GM18520 (cell line): Measurements from ENCODE around the gene UBE2H.
"Not testable (repeated sequence)": the region's sequence is repeated elsewhere in the genome, so short reads cannot be mapped to it uniquely, and the experiment has no call there.

Experiments
- ATAC-seq: cut with Tn5 transposase; IDR thresholded peaks from one replicate; pipeline ENCODE4 v1.9.1; 2021; ENCODE audit not compliant: unreplicated experiment

The UBE2H gene

DNA sequence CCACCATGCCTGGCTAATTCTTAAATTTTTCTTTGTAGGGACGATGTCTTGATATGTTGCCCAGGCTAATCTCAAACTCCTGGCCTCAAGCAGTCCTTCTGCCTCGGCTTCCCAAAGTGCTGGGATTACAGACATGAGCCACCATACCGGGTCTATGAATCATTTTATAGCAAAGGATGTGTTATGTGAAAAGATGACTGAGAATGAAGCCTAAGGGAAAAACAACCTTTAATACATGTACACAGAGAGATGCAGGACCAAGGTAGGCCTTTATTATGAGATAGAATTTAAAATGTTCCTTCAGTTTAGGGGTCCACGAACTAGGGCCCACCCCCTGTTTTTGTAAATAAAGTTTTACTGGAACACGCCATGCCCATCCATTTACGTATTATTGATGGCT lies 41.0 kb downstream of the UBE2H start:
- no peak for ATAC-seq

DNA sequence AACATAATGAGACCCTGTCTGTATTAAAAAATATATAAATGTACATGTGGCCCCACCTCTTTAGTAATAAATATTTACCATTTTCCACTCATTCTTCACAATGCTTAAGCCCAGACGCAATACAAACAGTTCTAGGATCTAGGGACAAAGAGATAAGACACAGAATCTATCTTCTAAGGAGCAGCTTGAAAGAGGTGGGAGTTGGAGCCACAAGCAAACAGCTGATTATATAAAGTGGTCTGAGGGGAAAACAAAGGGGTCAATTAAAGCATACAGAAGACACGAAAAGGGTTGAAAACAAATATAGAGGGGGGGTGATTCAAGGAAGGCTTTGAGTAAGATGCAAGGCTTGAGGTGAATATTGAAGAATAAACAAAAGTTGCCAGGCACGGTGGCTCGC lies 43.1 kb downstream of the UBE2H start:
- ATAC-seq: no peak

DNA sequence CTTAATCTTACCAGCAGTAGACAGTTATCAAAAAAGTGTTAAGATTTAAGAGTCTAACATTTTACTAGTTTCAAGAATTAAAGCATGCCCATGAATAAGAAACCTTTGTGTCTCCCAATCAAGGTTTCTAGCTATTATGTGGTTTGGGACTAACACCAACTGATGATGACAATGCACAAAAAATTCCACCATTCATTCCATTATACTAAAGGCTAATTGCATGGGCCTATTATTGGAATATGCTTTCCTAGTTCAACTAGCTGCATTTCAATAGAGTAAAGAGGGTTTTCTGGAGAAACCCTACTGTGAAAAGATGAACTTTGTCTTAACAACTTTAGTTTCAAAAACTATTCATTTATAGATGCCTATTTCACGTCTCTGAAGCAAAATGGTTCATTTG lies 44.6 kb downstream of the UBE2H start:
- ATAC-seq: no peak

DNA sequence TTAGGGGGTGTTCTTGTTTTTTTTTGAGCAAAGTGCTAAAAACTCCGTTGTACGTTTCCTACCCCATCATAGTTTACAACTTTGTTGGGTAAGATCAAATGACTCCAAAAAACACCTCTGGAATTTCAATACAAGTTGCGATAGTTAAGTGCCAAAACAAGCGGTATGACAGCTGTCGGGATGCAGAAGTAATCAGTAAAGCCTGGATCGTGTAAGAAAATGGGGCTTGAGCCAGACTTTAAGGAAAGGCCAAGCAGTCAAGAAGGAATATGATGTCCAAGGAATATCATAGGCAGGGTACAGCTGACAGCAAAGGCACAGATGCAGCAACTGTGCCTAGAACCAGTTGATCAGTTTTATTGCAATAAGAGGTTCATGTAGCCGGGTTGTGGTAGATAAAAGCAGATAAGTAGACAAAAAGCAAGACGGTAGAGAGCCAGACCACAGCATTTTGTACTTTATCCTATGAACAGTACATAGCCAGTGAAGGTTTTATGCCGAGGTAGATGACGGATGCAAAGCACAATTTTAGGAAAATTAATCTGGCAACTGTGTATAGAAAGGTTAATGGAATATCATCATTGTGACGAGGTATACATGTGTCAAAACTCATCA lies 45.5 kb downstream of the UBE2H start:
- ATAC-seq: no peak

DNA sequence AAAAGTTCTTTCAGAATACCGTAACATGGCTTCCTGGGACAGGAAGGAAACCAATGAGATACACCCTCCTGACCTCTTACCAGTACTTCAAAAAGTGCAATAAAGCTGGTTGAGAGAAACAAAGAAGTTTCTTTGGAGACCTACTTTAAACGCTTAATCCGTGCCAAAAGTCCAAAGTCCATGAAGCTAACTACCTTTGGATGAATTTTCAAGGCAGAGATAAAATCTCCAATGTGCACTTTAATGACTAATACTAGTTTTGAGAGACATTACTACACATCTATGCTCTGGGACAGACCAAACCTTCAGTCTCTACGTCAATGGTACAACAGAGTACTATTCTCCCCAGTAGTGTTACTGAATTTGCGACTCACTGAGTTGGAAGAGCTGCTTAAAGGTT lies 46.1 kb downstream of the UBE2H start:
- ATAC-seq: no peak

DNA sequence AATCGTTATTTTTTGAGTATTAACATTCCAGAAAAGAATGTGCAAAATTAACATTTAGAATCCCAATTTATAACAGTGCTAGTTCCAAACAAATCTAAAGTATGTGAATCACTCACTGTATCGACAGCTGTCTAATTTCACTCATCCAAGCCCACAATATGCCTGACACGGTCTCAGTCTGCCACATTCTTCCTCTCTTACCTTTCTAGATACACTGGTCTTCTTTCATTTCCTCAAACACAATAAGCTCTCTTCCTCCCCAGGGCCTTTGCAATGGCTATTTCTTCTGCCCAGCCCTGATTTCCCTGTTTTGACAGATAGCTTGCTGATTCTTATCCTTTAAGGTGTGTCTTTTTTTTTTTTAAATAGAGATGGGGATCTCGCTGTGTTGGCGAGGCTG lies 48.8 kb downstream of the UBE2H start:
- ATAC-seq: no peak

DNA sequence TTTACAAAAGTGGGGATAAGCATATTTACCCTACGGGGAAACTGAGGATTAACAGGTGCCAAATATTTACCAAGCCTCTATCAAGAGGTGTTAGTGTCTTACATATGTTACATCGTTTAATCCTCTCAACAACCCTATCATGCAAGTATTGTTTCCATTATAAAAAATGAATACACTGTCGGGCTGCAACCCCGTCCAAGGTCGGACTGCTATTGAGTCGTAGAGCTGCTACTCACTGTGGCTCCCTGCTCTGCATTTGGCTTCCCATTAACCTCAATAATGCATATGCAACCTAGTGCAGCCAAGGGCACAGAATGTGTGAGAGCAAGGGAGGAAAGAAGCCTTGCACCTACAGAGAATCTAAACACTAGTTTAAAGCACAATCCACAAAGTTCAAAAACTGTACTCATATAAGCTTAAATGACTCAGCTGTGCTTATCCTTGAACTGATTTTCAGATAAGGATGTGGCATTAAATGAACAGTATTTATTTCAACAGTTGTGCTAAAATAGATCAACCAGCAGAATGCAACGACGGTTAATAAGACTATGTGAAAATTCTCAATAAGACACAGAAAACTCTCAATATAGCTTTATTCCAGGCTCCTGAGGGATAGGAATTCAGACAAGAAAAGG lies 49.9 kb downstream of the UBE2H start:
- no peak for ATAC-seq

DNA sequence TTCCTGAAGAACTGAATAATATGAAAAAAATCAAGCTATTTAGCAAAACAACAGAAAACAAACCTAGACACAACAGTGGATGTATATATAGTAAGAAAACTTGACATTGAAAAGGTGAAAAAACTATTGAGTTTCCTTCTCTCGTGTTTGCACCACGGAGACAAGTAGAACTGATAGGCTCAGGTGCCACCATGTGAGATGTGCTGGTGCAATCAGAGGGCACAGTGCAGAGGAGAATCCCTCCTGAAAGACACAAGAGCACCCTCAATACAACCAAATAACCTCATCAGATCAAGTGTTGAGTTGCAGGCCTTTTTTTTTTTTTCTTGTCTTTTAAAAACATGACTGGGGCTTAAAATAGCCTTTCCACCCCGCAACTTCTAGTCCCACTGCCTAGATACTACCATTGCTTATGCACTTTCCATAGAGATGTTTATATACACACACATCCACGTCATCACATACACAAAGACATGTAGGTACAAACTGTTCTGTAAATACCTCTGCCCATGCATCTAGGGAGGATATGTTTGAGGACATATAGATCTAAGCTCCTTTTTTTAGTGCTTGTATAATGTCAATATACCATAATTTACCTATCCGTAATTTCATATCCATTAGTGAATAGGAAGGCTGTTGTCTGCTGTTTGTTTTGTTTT lies 54.1 kb downstream of the UBE2H start:
- ATAC-seq: no peak

DNA sequence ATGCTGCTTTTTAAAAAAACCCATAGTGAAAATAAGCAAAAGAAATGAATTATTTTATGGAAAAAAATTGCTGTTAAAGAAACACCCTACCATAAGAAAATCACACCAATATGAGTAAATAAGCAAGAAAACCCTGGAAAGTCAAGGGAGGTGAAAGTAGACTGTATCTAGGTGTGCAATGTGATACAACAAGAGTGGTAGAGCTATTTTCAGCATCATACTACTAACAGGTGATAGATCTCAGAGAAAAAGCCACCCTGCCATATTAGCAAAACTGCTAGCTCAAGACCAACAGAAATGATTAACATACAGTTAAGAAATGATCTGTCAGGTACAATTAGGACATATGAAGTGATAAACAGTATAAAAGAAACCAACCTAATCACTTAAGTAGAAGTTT lies 54.8 kb downstream of the UBE2H start:
- no peak for ATAC-seq

DNA sequence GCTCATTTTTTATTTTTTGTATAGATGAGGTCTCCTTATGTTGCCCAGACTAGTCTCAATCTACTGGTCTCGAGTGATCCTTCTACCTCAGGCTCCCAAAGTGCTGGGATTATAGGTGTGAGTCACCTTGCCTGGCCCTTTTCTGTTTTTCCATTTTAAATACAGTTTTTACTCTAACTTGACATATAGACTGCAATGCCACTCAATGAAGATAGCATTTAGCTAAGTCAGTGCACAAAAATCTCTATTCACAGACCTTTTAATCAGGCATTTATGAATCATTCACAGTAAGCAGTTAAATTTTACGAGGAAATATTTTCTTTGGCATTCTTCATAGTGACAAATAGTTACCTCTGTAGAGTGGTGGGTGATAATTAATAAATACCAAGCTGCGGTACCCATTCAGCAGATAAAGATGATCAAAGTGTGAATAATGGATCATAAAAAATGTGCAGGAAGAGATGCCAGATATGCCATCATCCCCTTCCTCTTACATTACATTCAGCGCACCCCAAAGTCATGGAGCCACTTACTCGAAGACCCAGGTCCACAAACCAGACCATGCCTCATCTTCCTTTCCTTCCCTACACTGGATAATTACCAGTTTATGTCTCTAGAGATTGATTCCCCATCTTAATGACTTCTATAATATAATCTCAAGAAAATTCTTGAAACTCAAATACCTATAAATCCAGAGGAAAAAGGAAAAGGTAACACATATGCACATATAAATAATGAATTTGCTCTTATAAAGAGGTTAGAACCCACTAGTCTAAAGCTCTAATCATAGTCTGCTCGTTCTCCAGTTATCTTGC lies 56.0 kb downstream of the UBE2H start:
- ATAC-seq: no peak

DNA sequence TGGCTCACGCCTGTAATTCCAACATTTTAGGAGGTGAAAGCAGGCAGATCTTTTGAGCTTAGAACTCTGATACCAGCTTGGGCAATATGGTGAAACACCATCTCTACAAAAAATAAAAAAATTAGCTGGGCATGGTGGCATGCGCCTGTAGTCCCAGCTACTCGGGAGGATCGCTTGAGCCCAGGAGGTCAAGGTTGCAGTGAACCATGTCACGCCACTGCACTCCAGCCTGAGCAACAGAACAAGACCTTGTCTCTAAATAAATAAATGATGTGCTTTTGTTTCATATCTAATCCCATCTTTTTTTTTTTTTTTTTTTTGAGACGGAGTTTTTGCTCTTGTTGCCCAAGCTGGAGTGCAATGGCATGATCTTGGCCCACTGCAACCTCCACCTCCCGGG lies 58.6 kb downstream of the UBE2H start:
- ATAC-seq: not testable (repeated sequence)

DNA sequence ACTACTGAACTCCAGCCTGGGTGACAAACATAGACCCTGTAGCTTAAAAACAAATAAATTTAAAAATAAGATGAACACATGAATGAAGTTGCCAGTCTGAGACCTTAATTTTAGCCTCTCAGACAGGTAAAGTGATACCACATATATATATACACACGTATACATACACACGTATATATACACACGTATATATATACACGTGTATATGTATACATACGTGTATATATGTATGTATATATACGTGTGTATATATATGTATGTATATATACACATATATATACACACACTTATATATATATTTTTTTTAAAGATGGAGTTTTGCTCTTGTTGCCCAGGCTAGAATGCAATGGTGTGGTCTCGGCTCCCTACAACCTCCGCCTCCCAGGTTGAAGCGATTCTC lies 62.7 kb downstream of the UBE2H start:
- no peak for ATAC-seq

DNA sequence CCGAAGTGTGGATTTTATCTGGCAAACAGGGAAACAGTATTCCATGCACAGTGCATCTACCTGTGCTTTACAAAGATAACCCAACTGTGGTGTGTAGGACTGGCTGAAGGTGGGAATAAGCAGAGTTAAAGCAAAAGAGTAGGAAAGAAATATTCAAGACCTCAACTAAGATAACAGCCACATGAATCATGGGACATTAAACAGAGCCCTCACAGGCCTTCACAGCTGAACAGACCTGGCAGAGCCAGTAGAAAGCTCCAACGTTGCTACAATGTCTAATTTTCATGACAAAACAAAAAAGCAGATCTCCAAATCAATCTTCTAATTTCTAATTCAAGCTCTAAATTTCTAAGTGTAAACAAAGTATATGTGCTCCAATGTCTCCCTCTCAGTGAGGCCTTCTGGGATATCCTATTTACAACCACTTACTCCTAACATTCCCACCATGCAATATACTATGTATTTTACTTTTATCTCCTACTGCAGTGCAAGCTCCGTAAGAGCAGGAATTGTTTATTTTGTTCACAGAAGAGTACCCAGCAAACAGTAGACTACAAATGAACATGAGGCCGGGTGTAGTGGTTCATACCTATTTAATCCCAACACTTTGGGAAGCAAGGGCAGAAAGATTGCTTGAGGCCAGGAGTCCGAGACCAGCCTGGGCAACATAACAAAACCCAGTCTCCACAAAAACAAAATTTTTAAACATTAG lies 63.5 kb downstream of the UBE2H start:
- no peak for ATAC-seq

DNA sequence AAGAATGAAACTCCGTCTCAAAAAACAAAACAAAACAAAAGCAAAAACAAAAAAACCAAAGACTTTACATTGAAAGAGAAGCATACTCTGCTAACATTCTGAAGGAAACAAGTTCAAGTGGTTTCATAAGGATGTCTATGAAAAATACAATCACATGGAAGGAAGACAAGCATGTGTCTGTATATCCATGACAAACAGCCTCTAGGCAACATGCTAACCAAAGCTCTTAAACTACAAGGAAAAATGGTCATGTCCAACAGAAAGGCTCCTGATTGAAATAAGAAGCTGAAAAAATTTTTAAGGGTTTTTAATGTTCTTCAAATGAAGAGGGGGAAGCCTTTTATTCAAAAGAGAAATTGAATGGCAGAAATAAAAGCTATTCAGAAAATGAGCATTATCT lies 64.9 kb downstream of the UBE2H start:
- no peak for ATAC-seq

DNA sequence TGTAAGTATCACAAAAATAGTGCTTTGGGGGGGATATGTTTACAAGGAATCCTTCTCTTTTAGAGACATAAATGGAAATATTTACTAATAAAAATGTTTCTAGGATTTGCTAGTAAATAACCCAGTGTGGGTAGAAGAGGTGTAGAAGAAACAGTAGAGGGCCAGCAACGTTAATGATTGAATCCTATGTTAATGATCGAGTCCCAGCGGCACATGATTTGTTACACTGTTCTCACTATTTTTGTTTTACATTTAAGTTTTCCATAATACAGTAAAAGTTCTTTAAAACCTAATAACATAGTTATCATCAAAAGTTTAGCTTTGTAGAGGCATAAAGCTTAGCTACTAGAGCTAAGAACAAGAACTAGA lies 66.0 kb downstream of the UBE2H start:
- no peak for ATAC-seq

DNA sequence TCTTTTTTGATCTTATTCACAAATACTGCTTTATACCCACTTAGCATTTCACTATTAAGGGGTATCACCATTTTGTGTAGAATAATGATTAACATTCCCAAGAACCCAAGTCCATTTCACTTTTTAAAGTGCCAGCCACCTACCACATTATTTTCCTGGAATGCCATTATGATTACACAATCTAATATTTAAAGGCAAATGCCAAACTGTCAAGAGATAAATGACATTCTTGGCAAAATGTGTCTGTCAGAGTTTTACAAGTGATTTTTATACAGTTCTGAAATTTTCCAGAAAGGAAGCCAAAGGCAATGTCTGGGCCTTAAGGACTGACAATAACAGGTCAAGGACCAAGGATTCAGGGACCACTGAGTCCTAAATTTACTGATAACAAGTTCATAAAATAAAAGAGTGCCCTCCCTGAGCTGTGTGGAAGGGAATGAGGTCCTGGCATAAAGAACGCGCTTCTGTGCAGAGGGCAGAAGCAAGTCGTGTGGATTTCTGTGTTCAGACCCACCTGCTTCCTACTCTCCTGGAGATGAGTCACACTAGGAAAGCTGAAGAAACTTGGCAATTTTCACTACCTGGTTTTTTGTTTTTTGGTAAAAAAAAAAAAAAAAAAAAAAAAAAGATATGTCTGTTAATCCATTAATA lies 66.5 kb downstream of the UBE2H start:
- no peak for ATAC-seq

DNA sequence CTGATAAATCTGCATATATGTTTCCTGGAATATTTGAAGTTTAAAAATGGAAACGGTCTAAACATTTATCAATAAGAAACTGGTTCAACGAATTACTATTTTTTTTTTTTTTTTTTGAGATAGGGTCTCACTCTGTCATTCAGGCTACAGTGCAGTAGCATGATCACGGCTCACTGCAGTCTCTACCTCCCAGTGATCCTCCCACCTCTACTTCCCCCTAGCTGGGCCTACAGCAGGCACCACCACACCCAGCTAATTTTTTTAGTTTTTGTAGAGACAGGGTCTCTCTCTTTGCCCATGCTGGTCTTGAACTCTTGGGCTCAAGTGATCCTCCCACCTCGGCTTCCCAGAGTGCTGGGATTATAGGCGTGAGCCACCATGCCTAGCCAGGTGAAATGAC lies 68.3 kb downstream of the UBE2H start:
- ATAC-seq: no peak

DNA sequence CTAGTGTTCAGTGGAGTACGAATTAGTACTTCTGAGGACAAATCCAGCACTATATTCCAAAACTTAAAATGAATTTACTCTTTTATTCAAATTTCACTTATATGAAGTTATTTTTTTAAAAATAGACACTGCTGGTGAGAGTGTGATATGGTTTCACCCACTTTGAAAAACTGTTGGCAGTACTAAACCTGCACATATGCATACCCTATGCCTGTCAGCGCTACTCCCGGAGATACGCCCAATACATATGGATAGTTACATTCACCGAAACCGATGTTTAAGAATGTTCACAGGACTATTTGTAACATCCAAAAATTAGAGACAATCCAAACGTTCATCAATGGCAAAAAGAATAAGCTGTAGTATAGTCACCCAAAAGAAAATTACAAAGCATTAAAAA lies 69.6 kb downstream of the UBE2H start:
- no peak for ATAC-seq

DNA sequence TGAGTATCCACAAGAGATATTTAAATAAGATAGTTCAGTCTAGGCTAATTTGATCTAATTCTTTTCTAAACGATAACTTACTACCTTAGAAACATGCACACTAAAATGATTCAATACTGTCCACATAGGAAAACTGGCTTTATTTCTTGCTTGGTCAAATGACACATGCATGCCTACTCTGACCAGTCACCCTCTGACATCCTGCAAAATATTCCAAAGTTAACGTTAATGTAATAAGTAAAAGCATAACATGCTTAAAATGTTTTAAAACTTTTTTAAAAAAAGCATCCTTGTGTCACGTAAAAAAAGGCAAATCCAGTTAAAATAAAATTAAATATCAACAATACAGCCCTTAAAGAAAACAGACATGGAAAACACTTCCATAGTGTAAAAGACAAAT lies 70.2 kb downstream of the UBE2H start:
- ATAC-seq: no peak

DNA sequence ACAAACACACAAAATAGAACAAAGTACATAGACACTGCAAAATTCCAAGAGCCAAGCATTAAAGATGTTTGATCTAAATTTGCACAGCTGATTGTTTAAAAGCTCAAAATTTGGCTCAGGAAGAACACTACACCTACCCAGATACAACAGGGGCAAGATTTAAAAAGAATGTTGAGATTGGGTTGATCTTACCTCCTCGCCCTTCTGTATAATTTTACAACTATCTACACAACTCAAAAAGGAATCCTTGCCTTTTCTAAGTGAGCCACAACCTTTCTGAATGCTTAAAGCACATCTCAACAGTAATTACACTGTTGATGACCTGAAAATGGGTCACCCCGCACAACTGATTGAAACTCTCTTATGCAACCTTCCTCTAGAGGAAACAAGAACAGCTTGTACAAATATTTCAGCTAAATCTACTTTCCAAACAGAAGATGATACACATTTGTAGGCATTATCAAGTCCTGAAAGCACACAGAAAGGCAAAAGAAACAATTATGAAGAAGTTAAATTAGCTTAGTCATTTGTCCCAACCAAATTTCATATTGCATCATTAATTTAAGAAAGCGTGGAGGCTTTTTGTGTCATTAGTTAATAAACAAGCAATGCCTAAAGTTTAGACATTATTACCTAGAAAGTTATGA lies 75.5 kb downstream of the UBE2H start:
- ATAC-seq: no peak
